Endothelial cell of umbilical vein (primary cell): Measurements from ENCODE around the gene TMEM233. TPM values are rescaled to one million over a fixed set of nuclear protein-coding genes. Genes with fewer than 3 reads are reported as not detected.

Experiments used
- BruUV-seq: library from RNA; stranded (reverse); fragments of 400-500 nt; replicated peaks from 2 replicates; lab custom pipeline; 2021; lab: Mats Ljungman, UMichigan
- CTCF ChIA-PET: fragments of 300-600, 350-600 bp; sonication (Branson Sonifier 250); formaldehyde crosslinking; loops from one replicate; lab custom pipeline; 2021; ENCODE audit warnings: antibody characterized with exemption, inconsistent platforms; lab: Charles Lee
- POLR2A ChIA-PET: fragments of 300-600, 350-600 bp; sonication (Branson Sonifier 250); formaldehyde crosslinking; loops from one replicate; lab custom pipeline; 2021; ENCODE audit warnings: antibody characterized with exemption, inconsistent platforms; lab: Charles Lee
- DNase-seq: peaks from one replicate; pipeline ENCODE4 v3.0.0-alpha.2; 2011; ENCODE audit warnings: low read depth, low spot score
- FAIRE-seq: peaks from 2 replicates; lab custom pipeline; 2011; peaks lifted over from hg19 to GRCh38; lab: Jason Lieb, UNC
- H2AFZ ChIP-seq: 2 replicates; pipeline ENCODE4 v1.6.0; 2012; ENCODE audit warnings: low read depth, low read length, control low read depth, inconsistent platforms
- H3K27ac ChIP-seq: 2 replicates; pipeline ENCODE4 v1.5.1; 2011; ENCODE audit warnings: low read depth, mild to moderate bottlenecking, control low read depth, low read length, moderate library complexity; ENCODE audit not compliant: insufficient read depth
- H3K27me3 ChIP-seq, 2 experiments: 2 replicates each; pipeline versions ENCODE4 v1.6.0 to v1.6.1; 2011; ENCODE audit warnings: low read length in 2 of 2, mixed read lengths in 1 of 2; ENCODE audit not compliant: control insufficient read depth in 2 of 2, insufficient read depth in 2 of 2
- H3K36me3 ChIP-seq, 2 experiments: 2 replicates in 1 of 2; 3 replicates in 1 of 2; pipeline ENCODE4 v1.5.1; 2011; ENCODE audit warnings: low read length in 2 of 2, mild to moderate bottlenecking in 1 of 2, moderate library complexity in 1 of 2; ENCODE audit not compliant: control insufficient read depth in 2 of 2, insufficient read depth in 2 of 2; ENCODE audit errors: extremely low read depth in 1 of 2
- H3K4me1 ChIP-seq: 3 replicates; pipeline ENCODE4 v1.5.1; 2011; ENCODE audit warnings: mild to moderate bottlenecking, low read length; ENCODE audit not compliant: control insufficient read depth, insufficient read depth; ENCODE audit errors: extremely low read depth
- H3K4me2 ChIP-seq: 2 replicates; pipeline ENCODE4 v1.6.1; 2011; ENCODE audit warnings: low read length, control low read depth, mixed read lengths; ENCODE audit not compliant: insufficient read depth
- H3K4me3 ChIP-seq, 3 experiments: fragments of 200-600 bp in 1 of 3; sonication (generic), shearing (Covaris generic) in 1 of 3; replicated peaks in 1 of 3; 2 replicates each; pipeline ENCODE4 v1.5.1; 2011 to 2016; ENCODE audit warnings: control low read depth in 3 of 3, low read length in 3 of 3, mild to moderate bottlenecking in 2 of 3, inconsistent platforms in 1 of 3, low read depth in 1 of 3, moderate library complexity in 1 of 3; ENCODE audit not compliant: insufficient read depth in 1 of 3
- H3K79me2 ChIP-seq: 2 replicates; pipeline ENCODE4 v1.6.0; 2012; ENCODE audit warnings: low read length, inconsistent platforms; ENCODE audit not compliant: control insufficient read depth, insufficient read depth
- H3K9ac ChIP-seq: replicated peaks from 2 replicates; pipeline ENCODE3; 2011; ENCODE audit warnings: low read length, control low read depth; ENCODE audit not compliant: insufficient read depth; ENCODE audit errors: extremely low read depth
- H3K9me1 ChIP-seq: replicated peaks from 3 replicates; pipeline ENCODE4 v1.6.0; 2011; ENCODE audit warnings: mild to moderate bottlenecking, low read length; ENCODE audit not compliant: control insufficient read depth, insufficient read depth; ENCODE audit errors: extremely low read depth
- H3K9me3 ChIP-seq: replicated peaks from 2 replicates; pipeline ENCODE4 v1.5.1; 2012; ENCODE audit warnings: low read length, inconsistent platforms; ENCODE audit not compliant: control insufficient read depth, insufficient read depth
- H4K20me1 ChIP-seq: replicated peaks from 2 replicates; pipeline ENCODE3; 2011; ENCODE audit warnings: mild to moderate bottlenecking, low read length; ENCODE audit not compliant: control insufficient read depth, insufficient read depth; ENCODE audit errors: extremely low read depth
- CTCF ChIP-seq, 2 donors: IDR thresholded peaks; 1 replicate in 1 of 2; 2 replicates in 1 of 2; pipeline ENCODE4 v1.5.1; 2011; ENCODE audit warnings: low read length in 2 of 2, mild to moderate bottlenecking in 2 of 2, moderate library complexity in 2 of 2, control low read depth in 1 of 2, inconsistent platforms in 1 of 2, low read depth in 1 of 2; ENCODE audit not compliant: insufficient read depth in 1 of 2; ENCODE audit errors: extremely low read depth in 1 of 2
- EZH2 ChIP-seq: IDR thresholded peaks from 2 replicates; pipeline ENCODE4 v1.6.1; 2012; ENCODE audit warnings: borderline replicate concordance, low read depth, mild to moderate bottlenecking, moderate library complexity, low read length, inconsistent platforms; ENCODE audit not compliant: severe bottlenecking
- FOS ChIP-seq: IDR thresholded peaks from 2 replicates; pipeline ENCODE4 v1.6.1; 2011; ENCODE audit warnings: mild to moderate bottlenecking, low read length, moderate library complexity, borderline replicate concordance; ENCODE audit not compliant: insufficient read depth
- GATA2 ChIP-seq: IDR thresholded peaks from 2 replicates; pipeline ENCODE4 v1.7.0; 2011; ENCODE audit warnings: low read depth, mild to moderate bottlenecking, moderate library complexity, mixed read lengths, low read length; ENCODE audit not compliant: insufficient read length, insufficient read depth
- JUN ChIP-seq: IDR thresholded peaks from 2 replicates; pipeline ENCODE4 v1.6.1; 2011; ENCODE audit warnings: borderline replicate concordance, low read depth; ENCODE audit not compliant: insufficient read length, insufficient read depth
- MYC ChIP-seq: IDR thresholded peaks from one replicate; pipeline ENCODE4 v1.6.1; 2011; ENCODE audit warnings: mild to moderate bottlenecking, low read depth, low read length
- POLR2A ChIP-seq: IDR thresholded peaks from 2 replicates; pipeline ENCODE4 v1.6.1; 2012; ENCODE audit warnings: low read depth, mild to moderate bottlenecking, control low read depth, low read length
- POLR2AphosphoS5 ChIP-seq: IDR thresholded peaks from 2 replicates; pipeline ENCODE4 v1.6.1; 2012; ENCODE audit warnings: low read depth, mild to moderate bottlenecking, control low read depth, low read length, moderate library complexity; ENCODE audit not compliant: insufficient read depth
- dilution Hi-C: fragments of 300-500 bp; cut with MboI; formaldehyde crosslinking; loops from one replicate; pipeline ENCODE4 v1.15.0; 2019; ENCODE audit warnings: low sequenced_read_pairs; ENCODE audit not compliant: extremely low pct_ligation_motif_present
- intact Hi-C: fragments of 100-400 bp; cut with micrococcal nuclease; formaldehyde crosslinking; loops from one replicate; pipeline ENCODE4 v1.10.0; 2022
- polyA plus RNA-seq, 4 experiments: library from polyadenylated mRNA; depleted of rRNA in 3 of 4; stranded (reverse) in 3 of 4; unstranded in 1 of 4; fragments of >200 nt; gene quantifications; 2 replicates each; pipeline versions ENCODE4 v1.2.1 to v1.2.3, GENCODE V29; 2011 to 2012; ENCODE audit warnings: missing spikeins in 1 of 4
- total RNA-seq: library from RNA; stranded (reverse); gene quantifications from 2 replicates; pipeline ENCODE4 v1.2.3, GENCODE V29; 2021
- TF ChIP-seq, protein P1 (sequence below): IDR thresholded peaks from 2 replicates; pipeline ENCODE4 v1.6.1; 2011; ENCODE audit not compliant: insufficient read depth, insufficient read length

Gene TMEM233
- total and polyA plus RNA-seq, 2 donors (not counting 3 experiments of a cell fraction or from before 2014, with no cell fraction given) = 0.01 TPM; not detected in 1

DNA sequence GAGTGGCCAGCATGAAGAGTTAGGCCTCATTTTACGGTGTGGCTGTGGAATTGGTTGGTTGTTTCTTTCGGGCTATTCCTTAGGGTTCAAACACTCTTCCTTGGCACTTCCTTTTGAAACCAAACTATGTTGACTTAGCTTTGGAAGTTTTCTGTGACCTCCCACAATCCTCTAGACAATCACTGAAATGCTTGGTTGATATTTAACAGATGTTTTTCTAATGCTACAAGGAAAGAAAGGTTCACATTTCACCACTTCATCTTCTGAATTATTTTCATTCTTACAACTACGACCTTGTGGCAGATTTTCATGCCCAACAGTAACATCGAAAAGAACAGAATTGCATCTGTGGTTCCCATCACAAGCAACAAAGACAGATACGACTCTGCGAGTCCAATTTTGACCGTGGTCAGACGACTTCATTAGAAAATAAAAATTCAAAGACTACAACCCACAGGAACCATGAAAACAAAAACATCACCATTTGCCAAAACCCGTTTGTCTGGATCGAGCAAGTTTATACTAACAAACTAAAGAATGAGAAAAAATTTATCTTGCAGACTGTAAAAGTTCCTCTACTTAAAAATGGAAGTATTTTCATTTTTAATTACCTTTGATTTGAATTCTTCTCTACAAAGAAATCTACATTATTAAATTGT lies 91.3 kb downstream of the TMEM233 start:
- no peaks in the 10 kb centered on the region for H4K20me1 ChIP-seq
- no peak overlapping the region for H2AFZ ChIP-seq
- ChIA-PET POLR2A (no interaction called here), CTCF (no interaction called here)
- no TSS peak for BruUV-seq
- intact Hi-C loops (no loop called here), dilution Hi-C loops (no loop called here)
- no peak overlapping the region for H3K9ac ChIP-seq
- no peaks in the 10 kb centered on the region for H3K9me3 ChIP-seq
- no peak overlapping the region for H3K4me2 ChIP-seq
- H3K79me2 ChIP-seq = no peaks in the 10 kb centered on the region
- TF ChIP-seq EZH2 (no peak), JUN (no peak), MYC (no peak), GATA2 (no peak), POLR2AphosphoS5 (no peak), FOS (no peak), POLR2A (no peak), CTCF (IDR thresholded peaks at IDR 0.05; ENCODE audit: extremely low read depth in 1 of 2, insufficient read depth in 1 of 2, low read depth in 1 of 2, low read length in 2 of 2) (no peak)
- TF ChIP-seq, protein P1, sequence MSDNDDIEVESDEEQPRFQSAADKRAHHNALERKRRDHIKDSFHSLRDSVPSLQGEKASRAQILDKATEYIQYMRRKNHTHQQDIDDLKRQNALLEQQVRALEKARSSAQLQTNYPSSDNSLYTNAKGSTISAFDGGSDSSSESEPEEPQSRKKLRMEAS = no peak
- no peak overlapping the region for H3K4me3 ChIP-seq
- no peak overlapping the region for H3K27ac ChIP-seq
- H3K36me3 ChIP-seq = peaks cover 2 to 12% of the 10 kb centered on the region in 2 experiments
- DNase-seq (no peak), FAIRE-seq (no peak)
- no peaks in the 10 kb centered on the region for H3K27me3 ChIP-seq
- H3K4me1 ChIP-seq = no peaks in the 10 kb centered on the region
- no peaks in the 10 kb centered on the region for H3K9me1 ChIP-seq
